ENCODE measurements around the gene NQO1. TPM values are rescaled to one million over a fixed set of nuclear protein-coding genes. Genes with fewer than 3 reads are reported as not detected.
A peak's percentile ranks its signal among the peaks of the same experiment; 100 is the strongest.
"Not testable (repeated sequence)": the region's sequence is repeated elsewhere in the genome, so short reads cannot be mapped to it uniquely, and the experiment has no call there.

Gene NQO1
- total RNA-seq = 10 to 100 TPM; 31.2 to 35.6 TPM

DNA sequence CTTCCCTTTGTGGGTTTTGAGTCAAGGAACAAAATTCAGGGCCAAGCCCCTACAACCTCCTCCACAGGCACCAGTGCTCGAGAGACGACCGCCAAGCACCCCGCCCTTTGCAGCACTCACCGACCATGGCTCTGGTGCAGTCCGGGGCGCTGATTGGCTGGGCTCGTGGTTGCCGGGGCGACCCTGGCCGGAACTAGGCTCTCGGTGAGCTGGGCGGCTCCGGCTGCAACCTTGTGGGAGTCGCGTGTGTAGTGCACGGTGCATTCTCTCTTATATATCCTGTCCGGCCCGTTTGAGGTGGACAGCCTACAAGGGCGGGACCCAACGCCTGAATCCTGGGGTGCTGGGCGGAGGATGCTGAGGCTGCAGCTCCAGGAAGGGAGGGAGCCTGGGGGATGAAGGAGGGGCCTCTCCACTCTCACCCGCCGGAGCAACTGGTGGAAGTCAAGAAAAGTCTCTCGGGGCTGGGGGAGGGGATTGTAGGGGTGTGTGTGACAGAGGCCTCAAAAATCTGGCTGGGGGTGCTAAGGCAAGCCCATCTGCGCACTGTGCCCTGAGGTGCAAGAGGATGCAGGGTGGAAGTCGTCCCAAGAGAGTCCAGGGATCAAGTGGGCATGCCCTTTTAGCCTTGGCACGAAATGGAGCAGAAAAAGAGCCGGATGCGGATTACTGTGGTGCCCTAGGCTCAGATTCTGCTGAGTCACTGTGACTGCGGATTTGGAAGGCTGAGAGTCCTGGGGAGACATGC lies at the start of gene NQO1:
Gene NQO1 (minus strand): TSS at position 248 of the 748 bp plus-strand sequence. CDS start 121 bp downstream, at position 127.
- Mint-ChIP-seq H3K27ac (peak within 1 kb of the TSS; percentile 90), H3K4me1 (peaks cover 59% of the 10 kb centered on the region), H3K4me3 (peak within 1 kb of the TSS; percentile 89), H3K36me3 (ENCODE audit: low read depth) (peaks cover 7% of the 10 kb centered on the region), H3K27me3 (no peaks in the 10 kb centered on the region), H3K9me3 (no peaks in the 10 kb centered on the region)
- ChIA-PET CTCF (interaction anchor here (1.2 to 7.4 kb wide), 4 partner anchors 18 to 204 kb away, joined by 4 to 87 read pairs (median 6); partner anchors contain the start of genes NOB1 and WWP2), POLR2A (interaction anchor here (0.8 to 7.3 kb wide), 16 partner anchors 9 to 572 kb away, joined by 3 to 84 read pairs (median 4); partner anchors contain the start of genes CYB5B, DDX19B, NOB1 and PDF)
- peak; percentile 95 for DNase-seq

DNA sequence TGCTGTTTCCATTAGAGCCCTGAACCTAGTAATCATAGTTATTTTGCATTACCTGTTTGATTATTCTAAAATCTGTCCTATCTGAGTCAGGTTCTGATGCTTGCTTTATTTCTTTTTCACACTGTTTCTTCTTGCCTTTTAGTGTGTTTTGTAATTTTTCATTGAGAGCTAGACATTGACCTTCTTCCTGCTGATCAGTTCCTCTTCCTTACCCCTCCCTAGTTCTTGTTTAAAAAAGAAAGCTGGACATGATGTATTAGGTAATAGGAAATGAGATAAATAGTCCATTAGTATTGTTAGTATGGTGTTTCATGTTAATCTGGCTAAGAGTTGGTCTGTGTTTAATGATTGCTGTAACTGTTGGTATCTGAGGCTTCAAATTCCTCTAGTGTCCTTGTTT lies 49.2 kb upstream of the NQO1 start:
- DNase-seq = no peak
- Mint-ChIP-seq H3K4me3 (no peak overlapping the region), H3K4me1 (peaks cover 35% of the 10 kb centered on the region), H3K27ac (peak overlapping the region; percentile 47), H3K9me3 (peaks cover 13% of the 10 kb centered on the region), H3K27me3 (no peaks in the 10 kb centered on the region), H3K36me3 (ENCODE audit: low read depth) (peaks cover 39% of the 10 kb centered on the region)
- POLR2A ChIA-PET = interaction anchor here (1.9 kb wide), 1 partner anchor 12 kb away, joined by 7 read pairs; no protein-coding TSS in a partner anchor
- CTCF ChIA-PET = interaction anchor here (0.5 to 1.5 kb wide), 2 partner anchors 35 to 67 kb away, joined by 3 to 5 read pairs; no protein-coding TSS in a partner anchor

DNA sequence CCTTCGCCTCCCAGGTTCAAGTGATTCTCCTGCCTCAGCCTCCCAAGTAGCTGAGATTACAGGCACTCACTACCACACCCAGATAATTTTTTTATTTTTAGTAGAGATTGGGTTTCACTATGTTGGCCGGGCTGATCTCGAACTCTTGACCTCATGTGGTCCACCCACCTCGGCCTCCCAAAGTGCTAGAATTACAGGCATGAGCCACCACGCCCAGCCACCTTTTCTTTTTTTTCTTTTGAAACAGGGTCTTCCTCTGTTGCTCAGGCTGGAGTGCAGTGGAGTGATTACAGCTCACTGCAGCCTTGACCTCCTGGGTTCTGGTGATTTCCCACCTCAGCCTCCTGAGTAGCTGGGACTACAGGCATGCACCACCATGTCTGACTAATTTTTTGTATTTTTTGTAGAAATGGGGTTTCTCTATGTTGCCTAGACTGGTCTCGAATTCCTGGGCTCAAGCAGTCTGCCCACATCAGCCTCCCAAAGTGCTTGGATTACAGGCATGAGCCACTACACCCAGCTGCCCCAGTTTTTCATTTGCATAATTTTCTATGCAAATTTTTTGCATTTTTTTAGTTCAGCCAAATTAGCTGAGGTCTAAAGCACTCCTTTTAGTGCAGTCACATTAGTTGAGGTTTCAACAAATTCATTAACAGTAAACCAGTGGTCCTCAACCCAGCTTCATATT lies 47.0 kb upstream of the NQO1 start:
- peaks cover 13% of the 10 kb centered on the region for H3K9me3 Mint-ChIP-seq
- H3K4me3 Mint-ChIP-seq = no peak overlapping the region

DNA sequence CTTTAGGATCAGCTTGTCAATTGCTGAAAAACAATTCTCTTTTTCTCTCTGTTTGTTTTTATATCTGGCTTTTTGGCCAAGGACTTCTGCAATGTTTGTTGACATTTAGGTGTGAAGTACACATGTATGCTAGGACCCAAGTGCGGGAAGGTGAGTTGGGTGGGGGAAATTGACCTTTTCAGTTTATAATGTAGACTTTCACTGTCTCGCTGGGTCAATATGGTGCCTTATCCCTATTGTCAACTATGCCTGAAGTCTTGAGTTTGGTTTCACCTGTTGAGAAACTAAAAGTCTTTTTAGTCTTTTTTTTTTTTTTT lies 45.2 kb upstream of the NQO1 start:
- no peaks in the 10 kb centered on the region for H3K27me3 Mint-ChIP-seq
- no peak for DNase-seq
- peaks cover 13% of the 10 kb centered on the region for H3K9me3 Mint-ChIP-seq
- no peak overlapping the region for H3K27ac Mint-ChIP-seq
- H3K4me3 Mint-ChIP-seq = no peak overlapping the region
- peaks cover 46% of the 10 kb centered on the region for H3K4me1 Mint-ChIP-seq
- ChIA-PET CTCF (no interaction called here), POLR2A (interaction anchor here (1.5 to 3.3 kb wide), 2 partner anchors 10 to 17 kb away, joined by 7 to 16 read pairs; partner anchors contain the start of genes NOB1 and WWP2)
- H3K36me3 Mint-ChIP-seq (ENCODE audit: low read depth) = peaks cover 32% of the 10 kb centered on the region

More for the DNA sequence above, 47.0 kb upstream of the NQO1 start:
- no peak for DNase-seq
- peaks cover 38% of the 10 kb centered on the region for H3K4me1 Mint-ChIP-seq
- no peak overlapping the region for H3K27ac Mint-ChIP-seq
- H3K36me3 Mint-ChIP-seq (ENCODE audit: low read depth) = peaks cover 30% of the 10 kb centered on the region
- ChIA-PET CTCF (interaction anchor here (1.0 kb wide), 1 partner anchor 11 kb away, joined by 3 read pairs; no protein-coding TSS in a partner anchor), POLR2A (interaction anchor here (0.6 to 3.3 kb wide), 2 partner anchors 11 kb away, joined by 6 to 16 read pairs; partner anchors contain the start of gene WWP2)
- H3K27me3 Mint-ChIP-seq = no peaks in the 10 kb centered on the region

DNA sequence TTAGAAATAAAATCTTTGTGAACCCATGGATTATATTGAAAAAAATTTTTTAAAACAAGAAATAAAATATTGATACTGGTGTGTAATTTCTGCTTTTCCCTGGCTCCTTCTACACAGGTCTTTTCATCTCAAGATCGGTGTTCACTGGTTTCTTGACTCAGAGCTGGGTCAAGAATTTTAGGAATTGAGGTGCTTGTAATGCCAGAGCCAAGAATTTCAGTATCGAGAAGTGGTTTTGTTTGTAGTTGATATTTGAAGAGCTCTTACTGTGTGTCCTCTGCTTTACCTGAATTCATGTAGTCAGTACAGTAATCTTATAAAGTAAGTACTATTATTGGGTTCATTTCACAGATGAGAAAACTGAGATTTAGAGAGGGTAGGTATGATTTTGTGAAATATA lies 43.0 kb upstream of the NQO1 start:
- H3K4me1 Mint-ChIP-seq = peaks cover 39% of the 10 kb centered on the region
- ChIA-PET CTCF (interaction anchor here (1.3 kb wide), 1 partner anchor 15 kb away, joined by 4 read pairs; no protein-coding TSS in a partner anchor), POLR2A (interaction anchor here (1.2 kb wide), 1 partner anchor 14 kb away, joined by 3 read pairs; the partner anchor contains the start of gene NOB1)
- peaks cover 21% of the 10 kb centered on the region for H3K36me3 Mint-ChIP-seq (ENCODE audit: low read depth)
- H3K27me3 Mint-ChIP-seq = no peaks in the 10 kb centered on the region
- H3K9me3 Mint-ChIP-seq = no peaks in the 10 kb centered on the region
- H3K27ac Mint-ChIP-seq = no peak overlapping the region
- H3K4me3 Mint-ChIP-seq = no peak overlapping the region
- DNase-seq = no peak

DNA sequence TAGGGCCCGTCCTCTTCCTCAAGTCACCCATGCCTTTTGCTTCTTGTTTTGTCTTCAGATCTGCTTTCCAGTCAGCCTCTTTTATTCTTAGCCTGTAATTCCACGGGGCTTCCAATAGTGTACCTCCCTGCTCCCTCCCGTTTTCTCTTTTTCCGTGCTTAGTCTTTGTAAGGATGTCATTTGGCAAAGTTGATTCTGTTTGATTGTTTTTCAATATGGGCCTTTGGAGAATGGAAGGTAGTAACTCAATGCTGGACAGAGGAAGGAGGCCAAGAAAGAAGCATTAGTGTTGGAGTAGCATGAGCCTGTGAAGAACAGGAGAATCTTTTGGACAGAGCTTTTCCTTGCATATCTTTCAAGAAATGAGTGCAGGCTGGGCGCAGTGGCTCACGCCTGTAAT lies 42.3 kb upstream of the NQO1 start:
- Mint-ChIP-seq H3K27me3 (no peaks in the 10 kb centered on the region), H3K4me1 (peaks cover 38% of the 10 kb centered on the region), H3K9me3 (no peaks in the 10 kb centered on the region), H3K36me3 (ENCODE audit: low read depth) (peaks cover 17% of the 10 kb centered on the region), H3K27ac (no peak overlapping the region), H3K4me3 (no peak overlapping the region)
- DNase-seq = no peak
- POLR2A ChIA-PET = interaction anchor here (1.2 kb wide), 1 partner anchor 14 kb away, joined by 3 read pairs; the partner anchor contains the start of gene NOB1
- CTCF ChIA-PET = no interaction called here

DNA sequence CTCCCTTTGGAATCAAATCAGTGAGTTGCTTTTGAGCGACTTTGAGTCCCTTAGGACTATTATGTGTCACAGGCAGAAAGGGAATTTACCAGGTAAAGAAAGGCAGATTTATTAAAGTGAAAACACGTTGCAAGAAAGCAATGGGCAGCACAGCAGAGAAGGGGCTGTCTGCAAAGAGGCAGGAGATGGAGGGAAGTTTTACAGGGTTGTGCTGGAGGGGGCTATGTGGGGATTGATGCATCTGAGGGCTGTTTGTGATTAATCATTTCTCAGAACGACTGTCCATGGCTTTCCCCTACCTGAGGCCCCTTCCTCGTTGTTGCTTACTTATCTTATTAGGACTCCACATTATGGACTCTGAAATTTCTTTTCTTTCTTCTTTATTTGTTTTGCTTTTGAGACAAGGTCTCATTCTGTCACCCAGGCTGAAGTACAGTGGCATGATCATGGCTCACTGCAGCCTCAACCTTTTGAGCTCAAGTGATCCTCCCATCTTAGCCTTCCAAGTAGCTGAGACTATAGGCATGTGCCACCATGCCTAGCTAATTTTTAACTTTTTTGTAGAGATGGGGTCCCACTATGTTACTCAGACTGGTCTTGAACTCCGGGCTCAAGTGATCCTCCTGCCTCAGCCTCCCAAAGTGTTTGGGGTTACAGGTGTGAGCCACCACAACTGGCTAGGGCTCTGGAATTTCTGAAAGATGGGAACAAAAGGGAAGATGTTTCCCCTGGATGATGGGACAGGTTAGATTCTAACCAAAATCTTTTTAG lies 41.3 kb upstream of the NQO1 start:
- peaks cover 14% of the 10 kb centered on the region for H3K36me3 Mint-ChIP-seq (ENCODE audit: low read depth)
- DNase-seq = no peak
- no peak overlapping the region for H3K27ac Mint-ChIP-seq
- H3K4me3 Mint-ChIP-seq = no peak overlapping the region
- H3K4me1 Mint-ChIP-seq = peaks cover 38% of the 10 kb centered on the region
- H3K27me3 Mint-ChIP-seq = no peaks in the 10 kb centered on the region
- CTCF ChIA-PET = no interaction called here
- POLR2A ChIA-PET = no interaction called here
- H3K9me3 Mint-ChIP-seq = no peaks in the 10 kb centered on the region

DNA sequence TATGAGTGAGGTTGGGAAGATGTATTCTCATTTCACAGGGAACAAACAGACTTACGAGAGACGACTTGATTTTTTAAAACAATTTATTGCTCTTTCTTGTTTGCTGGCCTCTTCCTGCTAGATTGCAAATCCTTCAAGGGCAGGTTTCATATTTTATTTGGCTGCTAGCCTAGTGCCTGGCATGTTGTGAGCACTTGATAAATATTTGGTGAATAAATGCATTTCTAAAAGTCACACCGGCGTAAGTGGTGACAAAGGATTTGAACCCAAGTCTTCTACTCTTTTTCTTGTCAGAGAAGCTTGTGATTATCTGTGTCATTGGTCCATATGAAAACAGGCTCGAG lies 37.2 kb upstream of the NQO1 start:
- ChIA-PET CTCF (interaction anchor here (2.2 kb wide), 1 partner anchor 9 kb away, joined by 26 read pairs; the partner anchor contains the start of gene NOB1), POLR2A (interaction anchor here (1.1 to 4.6 kb wide), 7 partner anchors 8 to 199 kb away, joined by 3 to 47 read pairs (median 7); partner anchors contain the start of genes NOB1 and NQO1)
- Mint-ChIP-seq H3K4me1 (peaks cover 33% of the 10 kb centered on the region), H3K36me3 (ENCODE audit: low read depth) (peaks cover 14% of the 10 kb centered on the region), H3K27ac (peak overlapping the region; percentile 88), H3K27me3 (no peaks in the 10 kb centered on the region), H3K9me3 (no peaks in the 10 kb centered on the region), H3K4me3 (peak overlapping the region; percentile 92)
- no peak for DNase-seq

DNA sequence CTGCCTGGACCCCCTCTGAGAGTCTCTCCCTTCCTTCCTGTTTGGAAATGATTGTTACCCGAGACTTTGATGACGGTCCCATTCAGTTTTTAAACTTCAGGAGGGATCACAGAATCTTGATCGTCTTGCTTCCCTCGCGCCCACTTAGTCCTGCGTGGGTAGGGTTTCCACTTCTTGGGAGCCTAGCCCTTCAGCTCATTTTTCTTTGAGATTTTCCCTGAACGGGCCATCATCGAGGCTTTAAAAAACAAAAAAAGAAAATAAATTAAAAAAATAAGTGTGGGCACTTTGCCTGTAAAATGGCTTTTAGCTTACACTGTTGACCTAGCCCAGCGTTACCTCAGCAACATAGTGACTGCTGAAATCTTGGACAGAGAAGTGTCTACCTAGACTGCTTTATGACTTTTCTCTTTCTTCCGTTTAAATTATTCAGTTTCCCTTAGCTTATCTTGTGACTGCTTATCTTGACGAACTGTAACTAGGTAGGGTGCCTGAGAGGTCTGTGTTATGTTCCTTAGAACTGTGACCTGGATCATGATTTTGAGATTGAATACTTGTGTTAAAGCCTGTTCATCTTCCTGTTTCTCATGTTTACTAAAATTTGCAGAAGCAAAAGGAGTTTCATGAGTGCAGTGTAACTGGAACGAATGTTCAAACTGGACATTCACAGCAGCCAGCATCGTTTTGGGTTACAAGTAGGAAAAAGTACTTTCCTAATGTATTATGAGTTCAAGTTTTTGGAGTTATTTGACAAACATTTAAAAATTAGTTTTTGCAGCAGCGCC lies 36.6 kb upstream of the NQO1 start:
- Mint-ChIP-seq H3K36me3 (ENCODE audit: low read depth) (peaks cover 14% of the 10 kb centered on the region), H3K4me3 (peak overlapping the region; percentile 92), H3K27me3 (no peaks in the 10 kb centered on the region), H3K9me3 (no peaks in the 10 kb centered on the region), H3K27ac (peak overlapping the region; percentile 88), H3K4me1 (peaks cover 32% of the 10 kb centered on the region)
- ChIA-PET POLR2A (interaction anchor here (0.8 to 4.6 kb wide), 16 partner anchors 9 to 576 kb away, joined by 3 to 47 read pairs (median 4); partner anchors contain the start of genes AARS1, NOB1, NQO1 and SNTB2), CTCF (interaction anchor here (1.2 to 2.2 kb wide), 2 partner anchors 8 to 367 kb away, joined by 5 to 26 read pairs; partner anchors contain the start of gene NOB1)
- no peak for DNase-seq

DNA sequence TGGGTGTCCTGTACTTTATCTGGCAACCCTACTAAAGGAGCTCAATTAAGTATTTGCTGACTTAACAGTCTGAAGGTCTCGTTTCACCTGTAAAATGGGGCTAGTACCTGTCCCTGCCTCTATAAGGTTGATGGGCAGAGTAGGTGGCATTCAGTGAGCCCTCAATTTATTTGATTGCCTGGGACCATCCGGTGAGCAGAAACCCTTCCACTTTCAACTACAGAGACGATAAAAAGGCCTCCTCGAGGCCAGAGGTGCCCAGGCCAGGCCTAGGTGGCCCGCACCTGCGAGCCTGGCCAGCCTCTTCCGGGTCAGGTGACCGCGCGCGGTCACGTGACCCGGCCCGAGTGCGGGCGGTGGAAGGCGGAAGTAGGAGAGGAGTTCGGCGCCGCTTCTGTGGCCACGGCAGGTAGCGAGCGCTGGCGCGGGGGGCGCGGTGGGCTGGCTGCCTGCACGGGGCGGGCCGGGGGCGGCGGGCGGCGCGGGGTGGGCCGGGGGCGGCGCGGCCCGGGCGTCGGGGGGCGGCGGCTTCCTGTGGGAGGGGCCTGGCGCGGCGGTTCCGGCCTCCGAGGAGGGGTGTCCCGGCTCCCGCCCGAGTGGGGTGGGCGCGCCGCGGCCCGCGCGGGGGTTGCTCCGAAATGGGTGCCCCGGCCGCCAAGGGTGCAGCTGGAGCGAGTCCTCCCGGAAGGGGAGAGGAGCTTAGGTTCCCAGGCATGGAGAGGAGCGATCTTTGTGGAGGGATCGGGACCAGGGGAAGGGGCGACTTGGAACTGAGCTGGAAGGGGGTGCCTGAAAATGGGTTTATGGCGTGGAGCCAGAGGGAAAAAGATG lies 35.8 kb upstream of the NQO1 start, which contains the start of gene WWP2:
Gene WWP2 (plus strand): TSS at position 350 of the 831 bp plus-strand sequence. CDS start 24,679 bp downstream, outside the sequence.
- Mint-ChIP-seq H3K27me3 (no peaks in the 10 kb centered on the region), H3K4me3 (peak within 1 kb of the TSS; percentile 92), H3K9me3 (no peaks in the 10 kb centered on the region), H3K36me3 (ENCODE audit: low read depth) (peaks cover 11% of the 10 kb centered on the region), H3K27ac (peak within 1 kb of the TSS; percentile 90), H3K4me1 (peaks cover 29% of the 10 kb centered on the region)
- ChIA-PET POLR2A (interaction anchor here (0.6 to 4.6 kb wide), 23 partner anchors 8 to 575 kb away, joined by 3 to 47 read pairs (median 3); partner anchors contain the start of genes AARS1, CYB5B, NOB1 and NQO1), CTCF (interaction anchor here (0.7 to 2.2 kb wide), 4 partner anchors 8 to 366 kb away, joined by 3 to 26 read pairs (median 5); partner anchors contain the start of genes NOB1 and NQO1)
- peak; percentile 81 for DNase-seq

DNA sequence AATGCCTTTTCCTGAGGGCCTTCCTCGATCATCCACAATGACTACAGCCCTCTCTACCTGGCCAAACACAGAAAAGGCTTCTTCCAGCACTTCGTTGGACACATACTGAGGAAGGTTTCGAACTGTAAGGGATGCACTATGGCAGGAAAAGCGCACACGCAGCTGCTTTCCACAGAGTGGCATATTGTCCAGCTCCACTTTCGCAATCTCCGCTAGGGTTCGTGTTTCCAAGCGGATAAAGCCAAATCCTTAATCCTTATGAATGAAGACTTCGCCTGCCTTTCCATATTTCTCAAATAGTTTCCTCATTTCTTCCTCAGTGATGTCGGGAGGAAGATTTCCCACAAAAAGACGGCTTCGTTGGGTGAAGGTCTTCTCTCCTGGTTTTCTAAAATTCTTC lies 31.0 kb upstream of the NQO1 start:
- Mint-ChIP-seq H3K36me3 (ENCODE audit: low read depth) (peaks cover 12% of the 10 kb centered on the region), H3K4me1 (peaks cover 34% of the 10 kb centered on the region)
- H3K4me3 Mint-ChIP-seq, H3K27ac Mint-ChIP-seq, H3K9me3 Mint-ChIP-seq, DNase-seq, CTCF ChIA-PET, H3K27me3 Mint-ChIP-seq: not testable (repeated sequence)
- POLR2A ChIA-PET = interaction anchor here (1.3 kb wide), 1 partner anchor 31 kb away, joined by 4 read pairs; the partner anchor contains the start of gene NQO1

All from activated CD4-positive, alpha-beta memory T cell treated with anti-CD3 and anti-CD28 coated beads, Interleukin-2, amount 10 ng/mL, durations not matched to agents 7 days and 5 days (primary cell).